A549 treated with AZD9567 at 1 μM for 4 hours (cell line): ENCODE results near the gene PSMD3. TPM values are rescaled to one million over a fixed set of nuclear protein-coding genes. Genes with fewer than 3 reads are reported as not detected.

Source experiments
- total RNA-seq: library from RNA; stranded (reverse); fragments of 200-300 nt; extraction: Qiagen RNA extraction; gene quantifications from 5 replicates; pipeline ENCODE4 v1.2.3, GENCODE V29; 2022; ENCODE audit not compliant: insufficient read depth

PSMD3 gene
- 170 to 185 TPM (median 176 TPM) in 5 replicates for total RNA-seq

DNA sequence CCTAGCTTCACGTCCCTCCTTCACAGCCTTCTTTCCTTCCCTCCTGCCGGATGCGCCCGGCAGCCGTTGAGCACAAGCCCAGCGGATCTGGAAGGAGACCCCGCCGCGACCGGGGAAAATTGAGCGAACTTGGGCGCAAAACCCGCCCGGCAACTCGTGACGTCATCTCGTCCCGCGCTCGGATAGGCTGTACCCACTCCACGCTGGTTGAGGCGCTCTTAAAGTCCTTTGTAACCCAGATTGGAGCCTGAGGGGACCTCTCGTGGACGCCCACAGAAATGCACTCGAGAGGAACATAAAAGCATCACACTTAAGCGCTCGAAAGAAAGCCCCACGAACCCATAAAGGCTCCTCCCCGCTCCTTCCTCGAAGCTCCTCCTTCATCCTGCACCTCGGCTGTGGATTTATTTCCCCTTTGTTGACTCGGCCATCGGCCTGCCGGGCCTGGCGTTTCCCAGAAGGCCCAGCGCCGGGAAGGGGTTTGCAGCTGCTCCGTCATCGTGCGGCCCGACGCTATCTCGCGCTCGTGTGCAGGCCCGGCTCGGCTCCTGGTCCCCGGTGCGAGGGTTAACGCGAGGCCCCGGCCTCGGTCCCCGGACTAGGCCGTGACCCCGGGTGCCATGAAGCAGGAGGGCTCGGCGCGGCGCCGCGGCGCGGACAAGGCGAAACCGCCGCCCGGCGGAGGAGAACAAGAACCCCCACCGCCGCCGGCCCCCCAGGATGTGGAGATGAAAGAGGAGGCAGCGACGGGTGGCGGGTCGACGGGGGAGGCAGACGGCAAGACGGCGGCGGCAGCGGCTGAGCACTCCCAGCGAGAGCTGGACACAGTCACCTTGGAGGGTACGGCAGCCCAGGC is at the start of gene PSMD3:
PSMD3 (plus strand) TSS at position 457 of the 856 bp plus-strand sequence; CDS start at position 621, 164 bp downstream.

GRCh38 chr17:39962642-39963220 is 17.9 kb upstream of the PSMD3 start, which contains the start of gene GSDMA:
Gene GSDMA (plus strand): TSS chr17:39963004. CDS start chr17:39965688, 2,684 bp downstream.

DNA sequence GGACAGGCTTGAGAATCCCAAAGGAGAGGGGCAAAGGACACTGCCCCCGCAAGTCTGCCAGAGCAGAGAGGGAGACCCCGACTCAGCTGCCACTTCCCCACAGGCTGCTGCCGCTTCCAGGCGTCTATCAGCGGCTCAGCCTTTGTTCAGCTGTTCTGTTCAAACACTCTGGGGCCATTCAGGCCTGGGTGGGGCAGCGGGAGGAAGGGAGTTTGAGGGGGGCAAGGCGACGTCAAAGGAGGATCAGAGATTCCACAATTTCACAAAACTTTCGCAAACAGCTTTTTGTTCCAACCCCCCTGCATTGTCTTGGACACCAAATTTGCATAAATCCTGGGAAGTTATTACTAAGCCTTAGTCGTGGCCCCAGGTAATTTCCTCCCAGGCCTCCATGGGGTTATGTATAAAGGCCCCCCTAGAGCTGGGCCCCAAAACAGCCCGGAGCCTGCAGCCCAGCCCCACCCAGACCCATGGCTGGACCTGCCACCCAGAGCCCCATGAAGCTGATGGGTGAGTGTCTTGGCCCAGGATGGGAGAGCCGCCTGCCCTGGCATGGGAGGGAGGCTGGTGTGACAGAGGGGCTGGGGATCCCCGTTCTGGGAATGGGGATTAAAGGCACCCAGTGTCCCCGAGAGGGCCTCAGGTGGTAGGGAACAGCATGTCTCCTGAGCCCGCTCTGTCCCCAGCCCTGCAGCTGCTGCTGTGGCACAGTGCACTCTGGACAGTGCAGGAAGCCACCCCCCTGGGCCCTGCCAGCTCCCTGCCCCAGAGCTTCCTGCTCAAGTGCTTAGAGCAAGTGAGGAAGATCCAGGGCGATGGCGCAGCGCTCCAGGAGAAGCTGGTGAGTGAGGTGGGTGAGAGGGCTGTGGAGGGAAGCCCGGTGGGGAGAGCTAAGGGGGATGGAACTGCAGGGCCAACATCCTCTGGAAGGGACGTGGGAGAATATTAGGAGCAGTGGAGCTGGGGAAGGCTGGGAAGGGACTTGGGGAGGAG is 34.7 kb downstream of the PSMD3 start, which contains the start of gene CSF3:
CSF3 (plus strand) TSS at position 436 of the 993 bp plus-strand sequence; CDS start at position 471, 35 bp downstream.

Other genes starting within 250 kb of the PSMD3 start
- 2.3 to 4.8 TPM (median 3.2 TPM) in 5 replicates for gene GRB7, start 242.9 kb upstream of the PSMD3 start, total RNA-seq
- gene IKZF3, start 116.5 kb upstream of the PSMD3 start, total RNA-seq: not detected in 5 replicates
- gene ZPBP2, start 112.6 kb upstream of the PSMD3 start, total RNA-seq: not detected in 5 replicates
- gene GSDMB, start 62.2 kb upstream of the PSMD3 start, total RNA-seq: 2.2 to 2.6 TPM (median 2.3 TPM) in 5 replicates
- gene ORMDL3, start 53.2 kb upstream of the PSMD3 start, total RNA-seq: 34.4 to 45.1 TPM (median 43.1 TPM) in 5 replicates
- gene LRRC3C, start 53.1 kb upstream of the PSMD3 start, total RNA-seq: not detected in 5 replicates
- not detected in 5 replicates for gene GSDMA, start 17.8 kb upstream of the PSMD3 start, total RNA-seq
- gene CSF3, start 34.6 kb downstream of the PSMD3 start, total RNA-seq: 0.26 to 0.56 TPM (median 0.43 TPM) in 4 of 5 replicates, not detected in the other
- 47.9 to 56.6 TPM (median 52.6 TPM) in 5 replicates for gene MED24, start 73.6 kb downstream of the PSMD3 start, total RNA-seq
- gene THRA, start 82.2 kb downstream of the PSMD3 start, total RNA-seq: 16.7 to 23.1 TPM (median 21.9 TPM) in 5 replicates
- 7.6 to 10.0 TPM (median 8.9 TPM) in 5 replicates for gene NR1D1, start 119.8 kb downstream of the PSMD3 start, total RNA-seq
- 51.6 to 59.8 TPM (median 59.0 TPM) in 5 replicates for gene MSL1, start 141.2 kb downstream of the PSMD3 start, total RNA-seq
- 47.1 to 48.2 TPM (median 47.7 TPM) in 5 replicates for gene CASC3, start 159.7 kb downstream of the PSMD3 start, total RNA-seq
- 3.7 to 4.6 TPM (median 3.7 TPM) in 5 replicates for gene RAPGEFL1, start 196.7 kb downstream of the PSMD3 start, total RNA-seq
- gene WIPF2, start 238.5 kb downstream of the PSMD3 start, total RNA-seq: 18.6 to 22.4 TPM (median 21.0 TPM) in 5 replicates